Sciatic nerve (tissue), 2 donors: ENCODE data around the gene GNE. TPM values are rescaled to one million over a fixed set of nuclear protein-coding genes. Genes with fewer than 3 reads are reported as not detected.
"Not testable (repeated sequence)": the region's sequence is repeated elsewhere in the genome, so short reads cannot be mapped to it uniquely, and the experiment has no call there.

ENCODE experiments used
- ATAC-seq: fragments of 200-7000 bp; cut with Tn5 transposase; one replicate; pipeline ENCODE4 v1.9.1; 2020; ENCODE audit warnings: mild to moderate bottlenecking, moderate library complexity
- DNase-seq: peaks from one replicate; pipeline ENCODE4 v3.0.0-alpha.2; 2020; ENCODE audit warnings: low spot score
- intact Hi-C: fragments of 100-400 bp; cut with DNase I; formaldehyde crosslinking; loops from one replicate; pipeline ENCODE4 v1.14.2; 2022
- total RNA-seq: library from RNA; stranded (reverse); fragmentation: NEBNext Ultra II Directional; extraction: Animal tissue kit (Norgen Biotek cat#: 25700); gene quantifications from one replicate; pipeline ENCODE4 v1.2.1, GENCODE V29; 2021
- donor health status: DM: no; HTN: no; CAD: no.
- donor health status: DM: no; HTN: no; CAD: no.

The GNE gene
- total RNA-seq = 26.0 TPM

DNA sequence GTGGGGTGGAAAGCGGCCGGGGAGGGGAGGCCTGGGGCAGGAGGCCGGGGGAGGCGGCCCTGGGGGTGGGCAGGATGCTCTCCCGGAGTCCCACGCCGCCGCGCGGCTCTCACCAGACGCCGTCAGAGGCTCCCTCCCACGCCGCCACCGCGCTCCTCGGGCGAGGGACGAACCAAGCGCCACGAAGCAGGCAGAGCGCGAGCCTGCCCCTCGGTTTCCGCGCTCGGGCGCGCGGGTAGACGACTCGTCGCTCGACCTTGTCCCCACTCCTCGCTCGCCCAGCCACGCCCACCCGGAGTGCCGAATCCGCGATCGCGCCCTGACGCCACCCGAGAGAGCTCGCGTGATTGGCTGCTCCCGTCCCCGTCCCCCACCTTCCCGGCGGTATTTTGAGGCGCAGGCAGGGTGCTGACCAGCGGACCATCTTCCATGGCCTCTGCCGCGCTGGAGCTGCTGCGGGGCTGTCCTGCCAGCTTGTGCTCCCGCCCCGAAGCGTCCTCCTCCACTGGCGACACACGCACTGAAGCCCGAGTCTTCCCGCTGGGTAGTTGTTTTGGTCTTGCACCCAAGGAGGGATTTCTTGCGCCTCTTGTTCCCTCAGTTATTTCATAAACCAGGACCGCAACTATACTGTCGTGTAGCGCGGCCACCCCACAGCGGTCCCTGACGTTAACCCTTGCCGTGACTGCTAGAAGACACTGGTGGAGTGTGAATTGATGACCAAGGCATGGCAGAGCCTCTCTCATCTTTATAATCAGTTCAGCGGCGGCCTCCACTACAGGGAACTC lies at the start of gene GNE:
GNE (minus strand) TSS at position 241 of the 788 bp plus-strand sequence. CDS start 9,093 bp downstream, outside the sequence.
- intact Hi-C loops = loop anchor here (10.0 kb wide), 1 partner anchor 66 kb away; no protein-coding TSS in a partner anchor
- ATAC-seq = peak; percentile 99

DNA sequence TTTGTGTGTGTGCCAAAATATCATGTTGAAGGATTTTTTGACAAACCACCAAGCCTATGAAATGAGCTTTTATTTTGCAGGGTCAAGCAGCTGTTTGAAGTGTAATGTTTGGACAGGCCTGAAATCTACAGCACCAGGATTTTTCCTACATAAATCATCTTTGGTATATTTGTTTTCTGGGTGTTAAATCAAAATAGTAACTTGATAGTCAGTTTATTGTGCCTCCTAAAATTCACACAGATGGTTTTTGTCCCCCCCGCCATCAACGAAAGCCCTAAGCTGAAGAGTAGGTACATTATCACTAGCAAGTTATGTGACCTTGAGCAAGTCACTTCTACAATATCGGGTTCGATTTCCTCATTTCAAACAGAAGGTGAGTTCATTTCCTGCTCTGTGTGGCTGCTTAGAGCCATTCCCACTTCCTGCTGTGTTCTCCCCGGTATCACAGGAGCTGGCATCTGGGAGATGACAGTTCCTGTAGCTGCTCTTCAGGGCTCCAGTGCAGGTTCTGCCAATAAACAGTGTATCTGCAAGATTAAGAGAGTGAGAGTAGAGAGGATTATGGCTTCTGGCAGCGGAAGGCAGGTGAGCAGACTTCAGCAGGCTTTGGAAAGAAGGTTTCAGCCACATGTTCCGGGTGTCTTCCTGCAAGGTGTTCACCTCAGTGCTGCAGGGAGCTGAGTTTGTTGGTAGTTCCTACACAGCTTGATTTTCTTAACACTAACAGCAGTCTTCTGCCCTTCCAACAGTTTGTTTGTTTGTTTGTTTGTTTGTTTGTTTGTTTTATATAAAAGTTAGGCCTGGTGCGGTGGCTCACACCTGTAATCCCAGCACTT lies 48.4 kb upstream of the GNE start:
- DNase-seq (no peak), ATAC-seq (no peak)
- intact Hi-C loops = no loop called here

More for the DNA sequence above, at the start of gene GNE:
- DNase-seq = peak; percentile 99

GRCh38 chr9:36304366-36304765 lies 46.1 kb upstream of the GNE start:
- intact Hi-C loops, ATAC-seq, DNase-seq: not testable (repeated sequence)

DNA sequence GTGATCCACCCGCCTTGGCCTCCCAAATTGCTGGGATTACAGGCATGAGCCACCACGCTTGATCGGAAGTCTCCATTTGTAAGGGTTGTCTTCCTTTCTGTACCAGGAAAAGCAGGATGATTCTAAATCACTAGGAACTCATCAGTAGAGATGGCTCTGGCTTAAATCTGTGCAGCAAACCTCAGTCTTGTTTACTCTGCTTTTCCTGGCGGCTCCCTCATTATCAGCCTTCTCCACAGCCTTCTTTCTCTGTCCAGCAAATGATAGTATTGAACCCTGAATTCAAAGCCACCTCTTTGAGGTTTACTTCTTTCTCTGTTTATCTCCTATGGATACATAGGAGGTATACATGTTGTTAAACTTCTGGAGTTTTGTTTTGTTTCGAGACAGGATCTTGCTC lies 43.0 kb upstream of the GNE start:
- no peak for ATAC-seq
- intact Hi-C loops = no loop called here
- no peak for DNase-seq

- DNase-seq = no peak
- intact Hi-C loops = no loop called here
These were observed 40.3 kb upstream of the GNE start for GRCh38 chr9:36298566-36298965.

DNA sequence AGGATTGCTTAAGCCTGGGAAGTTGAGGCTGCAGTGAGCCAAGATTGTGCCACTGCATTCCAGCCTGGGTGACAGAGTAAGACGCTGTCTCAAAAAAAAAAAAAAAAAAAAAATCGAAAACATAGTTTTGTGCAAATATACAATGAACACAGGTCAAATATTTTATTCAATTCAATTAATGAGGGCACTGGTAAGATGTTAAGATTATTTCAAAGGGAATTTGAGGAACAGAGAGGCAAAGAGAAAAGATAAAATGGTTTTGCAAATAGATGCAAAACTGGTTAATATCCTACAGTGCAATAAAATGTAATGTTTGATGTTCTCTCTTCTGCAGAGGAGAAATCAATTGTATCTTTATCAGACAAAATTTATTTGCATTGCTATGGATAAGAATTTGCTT lies 39.5 kb upstream of the GNE start:
- intact Hi-C loops = no loop called here
- ATAC-seq (no peak), DNase-seq (no peak)

More at GRCh38 chr9:36298566-36298965, 40.3 kb upstream of the GNE start:
- ATAC-seq = no peak

DNA sequence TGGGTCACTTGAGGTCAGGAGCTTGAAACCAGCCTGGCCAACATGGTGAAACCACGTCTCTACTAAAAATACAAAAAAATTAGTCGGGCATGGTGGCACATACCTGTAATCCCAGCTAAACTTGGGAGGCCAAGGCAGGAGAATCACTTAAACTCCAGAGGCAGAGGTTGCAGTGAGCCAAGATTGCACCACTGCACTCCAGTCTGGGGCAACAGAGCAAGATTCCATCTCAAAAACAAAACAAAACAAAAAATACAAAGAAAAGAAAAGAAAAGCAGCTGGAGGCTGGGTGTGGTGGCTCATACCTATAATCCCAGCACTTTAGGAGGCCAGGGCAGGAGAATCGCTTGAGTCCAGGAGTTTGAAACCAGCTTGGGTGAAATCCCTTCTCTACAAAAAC lies 36.7 kb upstream of the GNE start:
- intact Hi-C loops = not testable (repeated sequence)

GRCh38 chr9:36293918-36294317 lies 35.7 kb upstream of the GNE start:
- DNase-seq (no peak), ATAC-seq (no peak)
- intact Hi-C loops = no loop called here

More for the DNA sequence above, 36.7 kb upstream of the GNE start:
- ATAC-seq, DNase-seq: not testable (repeated sequence)

DNA sequence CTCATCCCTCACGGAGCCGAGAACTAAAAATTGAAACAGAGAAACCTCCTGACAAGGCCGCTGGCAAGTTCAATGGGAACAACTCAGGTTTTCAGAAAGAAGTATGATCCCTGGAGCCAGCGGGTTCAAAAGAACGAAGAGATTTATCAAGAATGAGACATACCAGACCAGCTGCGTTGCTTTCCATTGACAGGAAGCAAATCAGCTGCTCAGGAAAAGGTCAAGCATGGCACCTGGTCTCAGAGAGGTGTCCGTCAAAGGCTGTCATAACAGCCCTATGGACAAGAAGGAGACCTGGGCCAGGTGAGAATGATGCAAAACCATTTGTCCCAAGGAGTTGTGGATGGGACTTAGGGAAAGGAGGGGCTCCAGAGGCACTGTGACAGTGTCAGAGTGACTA lies 34.9 kb upstream of the GNE start:
- ATAC-seq (no peak), DNase-seq (no peak)
- intact Hi-C loops = no loop called here

GRCh38 chr9:36292641-36293040 lies 34.4 kb upstream of the GNE start:
- no peak for DNase-seq
- intact Hi-C loops = no loop called here
- ATAC-seq = no peak

DNA sequence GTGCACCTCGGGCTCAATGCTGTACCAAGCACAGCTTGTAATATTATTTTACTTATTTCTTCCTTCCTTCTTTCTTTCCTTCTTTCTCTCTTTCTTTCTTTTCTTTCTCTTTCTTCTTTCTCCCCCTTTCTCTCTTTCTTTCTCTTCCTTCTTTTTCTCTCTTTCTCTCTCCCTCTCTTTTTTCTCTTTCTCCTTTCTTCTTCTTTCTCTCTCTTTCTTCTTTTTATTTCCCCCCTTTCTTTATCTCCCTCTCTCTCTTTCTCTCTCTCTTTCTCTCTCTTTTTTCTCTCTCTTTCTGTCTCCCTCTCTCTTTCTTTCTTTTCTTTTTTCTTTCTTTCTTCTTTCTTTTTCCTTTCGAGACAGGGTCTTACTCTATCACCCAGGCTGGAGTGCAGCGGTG lies 32.7 kb upstream of the GNE start:
- ATAC-seq = no peak
- no peak for DNase-seq
- intact Hi-C loops = no loop called here

- intact Hi-C loops = no loop called here
- DNase-seq (no peak), ATAC-seq (no peak)
These were observed 31.7 kb upstream of the GNE start for GRCh38 chr9:36289836-36290435.

- intact Hi-C loops = no loop called here
- DNase-seq (no peak), ATAC-seq (no peak)
These were observed 29.8 kb upstream of the GNE start for GRCh38 chr9:36288070-36288469.

DNA sequence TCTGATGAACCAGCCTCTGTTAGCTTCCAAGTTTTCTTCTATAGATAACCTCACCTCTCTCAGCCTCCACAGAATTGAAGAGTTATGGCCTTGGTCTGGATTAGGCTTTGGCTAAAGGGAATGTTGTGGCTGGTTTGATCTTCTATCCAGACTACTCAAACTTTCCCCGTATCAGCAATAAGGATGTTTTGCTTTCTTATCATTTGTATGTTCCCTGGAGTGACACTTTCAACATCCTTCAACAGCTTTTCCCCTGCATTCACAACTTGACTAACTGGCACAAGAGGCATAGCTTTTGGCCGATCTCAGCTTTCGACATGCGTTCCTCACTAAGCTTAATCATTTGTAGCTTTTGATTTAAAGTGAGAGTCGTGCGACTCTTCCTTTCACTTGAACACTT lies 28.1 kb upstream of the GNE start:
- no peak for DNase-seq
- intact Hi-C loops = no loop called here
- no peak for ATAC-seq

- DNase-seq = no peak
- intact Hi-C loops = no loop called here
- no peak for ATAC-seq
These were observed 26.0 kb upstream of the GNE start for GRCh38 chr9:36284226-36284625.

GRCh38 chr9:36282275-36282674 lies 24.0 kb upstream of the GNE start:
- intact Hi-C loops = no loop called here
- no peak for DNase-seq
- no peak for ATAC-seq

DNA sequence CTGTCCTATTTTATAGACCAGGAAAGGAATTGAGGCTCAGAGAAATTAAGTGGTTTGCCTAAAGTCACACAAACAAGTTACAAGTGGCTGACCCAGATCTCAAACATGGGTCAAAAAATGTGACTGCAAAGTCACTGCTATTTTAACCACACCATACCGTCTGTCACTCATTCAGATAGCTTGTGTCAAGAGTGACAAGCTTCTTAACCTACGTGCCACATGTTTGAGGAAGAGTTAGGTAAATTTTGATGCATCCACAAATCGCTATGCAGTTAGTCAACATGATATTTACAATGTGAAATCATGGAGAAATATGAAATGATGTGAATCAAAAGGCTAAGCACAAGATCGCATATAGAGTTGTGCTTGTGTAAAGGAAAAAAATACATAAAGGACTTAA lies 22.7 kb upstream of the GNE start:
- intact Hi-C loops = no loop called here
- no peak for ATAC-seq
- no peak for DNase-seq

DNA sequence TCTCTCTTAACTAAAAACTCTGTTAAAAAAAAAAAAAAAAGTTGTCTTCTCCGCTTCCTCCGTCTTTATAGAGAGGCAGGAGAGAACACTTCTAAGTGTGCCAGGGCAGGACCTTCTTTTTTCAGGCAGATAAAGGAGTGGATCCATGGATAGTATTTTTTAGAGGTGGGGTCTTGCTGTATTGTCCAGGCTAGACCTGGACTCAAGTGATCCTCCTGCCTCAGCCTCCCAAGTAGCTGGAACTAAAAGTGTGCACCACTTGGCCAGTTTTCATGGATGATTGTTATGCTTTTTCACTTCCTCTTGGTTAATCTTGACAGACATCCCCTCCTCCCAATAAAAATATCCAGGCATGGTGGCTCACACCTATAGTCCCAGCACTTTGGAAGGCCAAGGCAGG lies 20.0 kb upstream of the GNE start:
- DNase-seq = no peak
- intact Hi-C loops = no loop called here
- ATAC-seq = no peak

DNA sequence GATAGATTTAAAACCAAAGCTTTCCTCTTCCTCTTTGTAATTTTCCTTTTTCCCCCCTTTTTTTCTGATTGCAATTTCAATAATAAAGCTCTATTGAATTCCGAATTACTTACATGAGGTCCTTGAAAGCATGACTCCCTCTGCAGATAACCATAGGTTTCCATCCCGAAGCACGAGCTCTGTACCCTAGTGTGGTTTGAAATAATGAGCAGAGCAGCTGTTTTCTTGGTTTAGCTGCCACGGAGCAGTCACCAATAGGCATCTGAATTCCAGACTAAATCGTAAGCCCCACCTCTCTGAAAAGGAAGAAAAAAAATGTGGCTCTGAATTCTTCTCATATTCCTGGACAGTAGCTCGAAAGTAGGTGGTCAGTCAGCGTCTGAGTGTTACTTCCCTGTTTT lies 18.5 kb upstream of the GNE start:
- DNase-seq = no peak
- intact Hi-C loops = no loop called here

GRCh38 chr9:36276254-36276653 lies 18.0 kb upstream of the GNE start:
- intact Hi-C loops = no loop called here
- no peak for DNase-seq
- no peak for ATAC-seq

More for the DNA sequence above, 18.5 kb upstream of the GNE start:
- peak; percentile 73 for ATAC-seq
